ENCODE data around the gene KCTD15.
A peak's percentile ranks its signal among the peaks of the same experiment; 100 is the strongest.

The KCTD15 gene, protein sequence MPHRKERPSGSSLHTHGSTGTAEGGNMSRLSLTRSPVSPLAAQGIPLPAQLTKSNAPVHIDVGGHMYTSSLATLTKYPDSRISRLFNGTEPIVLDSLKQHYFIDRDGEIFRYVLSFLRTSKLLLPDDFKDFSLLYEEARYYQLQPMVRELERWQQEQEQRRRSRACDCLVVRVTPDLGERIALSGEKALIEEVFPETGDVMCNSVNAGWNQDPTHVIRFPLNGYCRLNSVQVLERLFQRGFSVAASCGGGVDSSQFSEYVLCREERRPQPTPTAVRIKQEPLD

DNA sequence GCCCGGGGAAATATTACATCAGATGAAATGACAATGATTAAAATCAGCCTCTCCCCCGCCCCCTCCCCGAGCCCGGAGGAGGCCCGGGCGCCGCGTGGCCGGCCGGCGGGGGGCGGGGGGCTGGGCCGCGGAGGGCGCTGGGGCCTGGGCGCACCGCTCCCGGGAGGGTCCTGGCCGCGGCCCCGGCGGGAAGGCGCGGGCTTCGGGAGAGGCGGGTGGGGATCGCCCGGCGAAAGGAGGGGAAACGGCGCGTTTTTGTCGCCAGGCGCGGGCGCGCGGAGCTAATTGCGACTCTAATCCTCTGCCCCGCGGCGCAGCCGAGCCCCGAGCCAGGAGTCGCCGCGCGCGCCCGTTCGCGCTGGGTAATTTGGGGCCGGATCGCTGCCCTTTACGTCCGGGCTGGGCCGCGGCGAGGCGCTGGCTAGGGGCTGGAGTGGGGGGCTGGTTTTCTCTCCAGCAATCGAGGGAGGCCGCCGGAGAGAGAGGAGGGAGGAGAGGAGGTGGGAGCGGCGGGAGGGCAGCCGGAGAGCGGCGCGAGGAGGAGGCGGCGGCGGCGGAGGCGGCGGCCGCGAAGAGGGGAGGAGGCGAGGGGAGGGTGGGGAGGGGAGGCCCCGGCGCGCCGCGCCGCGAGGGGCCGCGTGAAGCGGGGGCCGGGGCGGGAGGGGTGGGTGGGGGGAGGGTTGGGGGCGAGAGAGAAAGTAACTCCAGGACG, at the start of gene KCTD15:
Gene KCTD15 (plus strand): TSS at position 707 of the 712 bp plus-strand sequence. CDS start 3,585 bp downstream, outside the sequence.
- DNase-seq (ENCODE audit: low spot score): peak; percentile 26

DNA sequence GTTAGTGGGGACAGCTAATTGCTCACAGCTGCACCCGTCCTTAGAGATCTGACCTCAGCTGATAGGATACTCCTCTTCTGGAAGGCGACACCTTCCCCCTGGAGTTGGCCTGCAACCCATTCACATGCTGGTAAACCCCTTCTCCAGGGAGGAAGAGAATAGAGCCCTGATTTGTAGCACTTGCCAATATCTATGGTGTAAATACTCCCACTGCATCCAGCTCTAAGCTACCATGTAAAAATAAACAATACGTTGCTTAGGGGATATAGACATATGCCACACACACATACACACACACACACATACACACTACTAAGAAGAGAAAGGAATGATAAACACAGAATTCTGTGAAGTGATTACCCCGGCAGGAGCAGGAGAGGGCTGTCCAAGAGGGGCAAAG, 49.4 kb upstream of the KCTD15 start:
- DNase-seq (ENCODE audit: low spot score): no peak

DNA sequence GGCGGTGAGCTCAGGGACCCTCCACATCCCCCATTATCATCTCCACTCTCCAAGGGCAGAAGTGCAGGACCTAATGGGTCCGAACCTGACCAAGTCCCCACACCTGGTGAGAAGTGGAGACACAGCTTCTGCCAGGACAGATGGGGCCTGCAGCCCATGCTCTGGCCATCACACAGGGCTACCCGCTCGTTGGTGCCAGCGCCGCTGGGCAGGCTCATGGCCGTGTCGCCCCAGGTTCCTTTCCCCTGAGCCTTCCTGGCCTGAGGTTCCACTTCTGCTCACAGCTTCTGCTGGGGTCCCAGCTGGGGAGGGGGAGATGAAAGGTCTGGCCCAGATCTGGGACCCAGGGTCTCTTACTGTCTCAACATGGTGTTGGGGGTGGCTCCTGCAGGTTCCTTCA, 48.4 kb upstream of the KCTD15 start:
- DNase-seq (ENCODE audit: low spot score): no peak

DNA sequence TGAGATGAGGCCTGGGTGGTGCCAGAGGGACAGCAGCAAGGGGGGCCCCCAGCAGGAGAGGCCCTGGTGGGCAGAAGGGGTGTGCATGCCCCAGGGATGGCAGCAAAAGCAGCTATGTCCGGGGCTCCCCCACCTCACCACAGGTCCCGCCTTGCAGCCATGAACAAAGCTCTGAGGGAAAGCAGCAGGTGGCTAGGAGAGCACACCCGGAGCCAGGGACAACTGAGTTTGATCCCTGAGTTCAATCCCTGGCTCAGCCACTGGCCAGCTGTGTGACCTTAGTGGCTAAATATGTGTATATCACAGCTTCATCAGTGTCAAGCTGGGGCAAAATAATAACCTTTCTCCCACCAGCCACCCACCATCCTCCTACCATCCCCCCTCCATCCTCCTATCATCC, 47.7 kb upstream of the KCTD15 start:
- no peak for DNase-seq (ENCODE audit: low spot score)

DNA sequence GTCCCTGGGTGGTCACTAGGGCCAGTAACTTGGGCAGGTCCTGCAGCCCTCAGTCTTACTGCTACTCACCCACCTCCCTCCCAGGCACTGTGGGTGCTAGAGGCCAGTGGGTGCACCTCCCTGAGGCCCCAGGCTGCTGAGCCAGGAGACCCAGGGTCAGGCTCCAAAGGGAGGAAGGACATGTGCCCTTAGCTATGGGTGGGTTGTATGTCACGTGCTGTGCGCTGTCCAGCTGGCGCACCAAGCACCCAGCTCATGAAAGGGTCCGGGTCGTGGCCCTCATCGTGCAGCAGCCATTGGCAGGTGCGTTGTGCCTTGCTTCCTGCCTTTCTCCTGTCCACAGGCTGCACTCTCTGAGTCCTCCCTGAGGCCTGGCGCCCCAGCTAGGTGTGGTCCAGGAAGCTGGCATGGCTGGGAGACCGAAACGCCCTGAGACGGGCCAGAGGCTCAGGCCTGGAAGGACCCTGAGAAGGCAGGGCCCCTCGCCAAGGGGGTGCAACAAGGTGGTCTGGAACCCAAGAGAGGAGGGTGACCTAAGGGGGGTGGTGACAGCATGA, 47.0 kb upstream of the KCTD15 start:
- DNase-seq (ENCODE audit: low spot score): no peak

DNA sequence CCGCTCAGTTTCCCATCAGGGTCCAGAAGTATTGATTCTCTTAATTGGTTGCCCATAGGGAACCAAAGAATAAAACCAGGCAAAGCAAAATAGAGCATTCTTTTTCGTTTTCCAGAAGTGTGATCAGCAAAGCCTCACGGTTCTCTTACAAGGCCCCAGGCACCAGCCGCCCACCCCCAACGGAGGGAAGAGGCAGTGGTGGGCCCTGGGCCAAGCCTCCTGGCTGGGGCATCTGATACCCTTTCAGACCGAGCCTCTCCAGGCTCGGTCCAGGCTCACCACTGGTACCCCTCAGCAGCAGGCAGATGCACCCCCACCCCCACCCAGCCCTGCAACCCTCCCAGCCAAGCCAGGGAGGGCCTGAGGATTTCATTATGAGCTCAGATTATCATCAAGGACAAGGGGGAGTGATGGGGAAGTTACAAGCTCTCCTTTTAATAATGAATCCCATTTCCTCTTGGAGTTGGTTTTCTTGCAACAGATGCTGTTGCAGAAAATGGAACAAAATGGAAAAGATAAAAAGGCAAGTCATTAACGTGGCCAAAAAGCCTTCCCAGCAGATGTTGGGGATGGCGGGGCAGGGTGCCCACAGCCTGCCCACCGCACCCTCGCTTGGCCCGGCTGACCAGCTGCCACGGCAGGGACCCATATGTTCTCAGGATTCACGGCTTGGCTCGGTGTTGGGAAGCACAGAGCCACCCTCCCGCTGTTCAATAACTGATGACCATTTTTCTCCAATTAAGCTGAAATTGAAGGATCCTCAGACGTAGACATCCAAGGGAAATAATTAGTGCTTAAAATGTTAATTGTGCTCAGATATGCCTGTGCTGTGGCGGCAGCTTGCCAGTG, 45.9 kb upstream of the KCTD15 start:
- DNase-seq (ENCODE audit: low spot score): no peak

DNA sequence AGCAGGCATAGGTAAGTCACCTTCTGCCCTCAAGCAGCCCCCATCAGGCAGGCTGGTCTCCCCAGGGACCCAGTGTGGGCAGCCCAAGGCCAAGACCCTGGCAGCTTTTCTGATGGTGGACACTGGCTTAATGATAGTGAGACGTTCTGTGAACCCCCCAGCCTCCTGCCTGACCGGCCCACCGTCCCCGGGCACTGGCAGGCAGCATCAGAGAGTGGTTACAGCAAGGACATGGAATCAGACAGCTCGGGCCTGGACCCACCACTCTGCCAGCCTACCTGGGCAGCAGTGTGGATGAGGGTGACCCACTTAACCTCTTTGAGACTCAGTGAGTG, 45.3 kb upstream of the KCTD15 start:
- DNase-seq (ENCODE audit: low spot score): no peak

DNA sequence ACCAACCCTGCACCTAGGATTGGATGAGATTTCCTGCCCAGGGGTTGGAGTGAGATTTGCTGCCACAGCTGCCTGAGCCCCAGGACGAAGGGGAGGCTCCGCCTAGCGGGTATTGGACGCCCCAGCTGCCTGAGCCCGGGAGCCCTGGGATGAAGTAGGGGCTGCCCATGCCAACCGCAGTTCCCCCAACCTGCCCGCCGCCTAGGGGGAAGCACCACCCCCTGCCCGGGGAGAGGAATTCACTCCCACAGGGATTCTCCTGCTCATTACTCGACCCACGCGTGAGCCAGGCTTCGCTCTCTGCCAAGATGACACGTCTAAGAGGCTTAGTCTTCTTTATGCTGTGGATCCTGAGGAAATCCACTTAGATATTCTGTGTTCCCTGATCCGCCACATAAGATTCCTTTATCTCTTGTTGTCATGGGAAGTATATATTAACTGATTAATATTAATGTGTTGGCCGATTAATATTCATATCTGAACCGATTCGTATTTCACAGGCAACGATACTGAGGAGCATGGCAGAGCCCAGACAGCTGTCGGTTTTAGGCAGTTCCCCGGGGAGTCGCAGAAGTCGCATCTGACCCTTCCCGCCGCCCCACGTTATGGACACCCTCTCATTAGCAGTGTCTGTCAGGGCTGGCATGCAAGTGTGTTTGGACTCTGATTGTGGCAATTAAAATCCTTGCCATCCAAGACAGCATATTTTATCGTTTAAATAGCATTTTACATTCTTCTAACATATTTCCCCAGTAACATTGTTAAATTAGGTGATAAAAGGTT, 44.5 kb upstream of the KCTD15 start:
- no peak for DNase-seq (ENCODE audit: low spot score)

DNA sequence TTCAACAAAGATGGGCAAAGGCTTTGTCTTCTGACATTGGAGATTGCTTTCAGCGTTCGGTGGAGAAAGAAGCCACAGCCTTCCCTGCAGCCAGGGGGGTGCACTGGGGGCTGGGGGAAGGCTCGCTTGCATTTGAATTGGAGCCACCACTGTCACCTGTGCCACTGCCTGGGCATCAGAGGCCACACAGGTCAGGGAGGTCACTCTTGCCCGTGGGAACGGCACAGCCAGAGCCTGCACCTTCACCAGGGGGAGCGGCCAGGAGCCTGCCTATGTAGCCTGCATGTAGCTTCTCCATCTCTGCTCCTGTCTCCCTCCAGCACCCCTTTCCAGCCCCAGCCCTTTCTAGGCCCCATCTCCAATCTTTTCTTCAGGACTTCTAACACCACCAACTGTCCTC, 43.7 kb upstream of the KCTD15 start:
- no peak for DNase-seq (ENCODE audit: low spot score)

DNA sequence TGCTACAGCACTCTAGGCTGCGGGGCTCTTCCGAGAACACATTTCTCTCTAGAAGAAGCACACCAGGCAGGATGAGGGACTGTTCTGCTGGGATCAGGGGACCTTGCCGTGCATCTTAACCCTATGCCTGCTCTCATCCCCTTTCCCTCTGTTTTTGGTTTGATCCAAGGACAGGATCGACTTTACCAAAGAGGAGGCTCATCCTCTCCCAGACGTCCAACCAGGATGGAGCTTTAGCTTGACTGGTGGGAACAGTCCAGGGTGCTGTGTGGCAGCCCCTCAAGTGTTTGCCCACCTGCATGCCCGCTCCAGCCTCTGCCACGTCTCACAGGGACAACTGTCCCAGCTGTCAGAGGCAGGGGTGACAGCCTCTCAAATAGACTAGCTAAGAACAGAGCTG, 42.3 kb upstream of the KCTD15 start:
- DNase-seq (ENCODE audit: low spot score): no peak

DNA sequence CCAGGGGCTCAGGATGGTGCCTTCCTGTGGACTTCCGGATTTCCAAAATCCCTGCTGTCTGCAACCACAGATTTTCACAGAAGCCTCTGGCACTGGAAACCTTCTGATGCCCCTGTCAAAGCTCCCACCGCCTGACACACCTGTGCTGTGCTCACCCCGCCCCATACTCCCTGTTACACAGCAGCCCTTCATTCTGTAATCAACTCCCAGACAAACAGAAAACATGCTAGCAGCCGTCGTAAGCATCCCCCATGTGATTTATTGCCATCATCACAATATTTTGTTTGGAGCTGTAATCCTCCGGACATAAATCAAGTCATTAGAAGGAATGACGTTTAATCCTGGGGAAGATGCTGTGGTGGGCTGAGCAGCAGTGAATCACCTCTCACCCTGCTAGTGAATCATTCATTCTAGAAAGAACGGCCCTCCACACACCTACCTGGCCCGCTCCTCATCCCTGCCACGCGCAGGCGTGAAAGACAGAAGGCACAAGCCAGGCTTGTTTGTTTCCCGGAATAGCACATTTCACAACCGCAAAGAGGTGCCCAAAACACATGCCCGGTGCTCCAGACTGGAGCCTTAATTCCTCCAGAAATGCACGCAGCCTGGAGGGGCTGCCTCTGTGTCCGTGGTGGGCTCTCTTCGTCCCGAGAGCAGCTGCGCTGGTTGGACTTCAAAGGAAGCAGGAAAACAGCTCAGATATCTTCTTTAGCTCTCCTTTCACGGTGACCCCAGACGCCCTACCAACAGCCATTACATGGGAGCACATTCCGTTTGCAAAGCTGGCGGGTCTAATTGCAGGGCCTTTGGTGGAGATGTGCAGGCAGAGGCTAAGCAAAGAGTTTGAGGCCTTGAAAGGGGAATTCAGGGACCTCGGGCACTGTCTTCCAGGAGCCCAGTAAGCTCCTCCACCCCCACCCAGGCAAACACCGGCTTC, 41.3 kb upstream of the KCTD15 start:
- peak; percentile 47 for DNase-seq (ENCODE audit: low spot score)

DNA sequence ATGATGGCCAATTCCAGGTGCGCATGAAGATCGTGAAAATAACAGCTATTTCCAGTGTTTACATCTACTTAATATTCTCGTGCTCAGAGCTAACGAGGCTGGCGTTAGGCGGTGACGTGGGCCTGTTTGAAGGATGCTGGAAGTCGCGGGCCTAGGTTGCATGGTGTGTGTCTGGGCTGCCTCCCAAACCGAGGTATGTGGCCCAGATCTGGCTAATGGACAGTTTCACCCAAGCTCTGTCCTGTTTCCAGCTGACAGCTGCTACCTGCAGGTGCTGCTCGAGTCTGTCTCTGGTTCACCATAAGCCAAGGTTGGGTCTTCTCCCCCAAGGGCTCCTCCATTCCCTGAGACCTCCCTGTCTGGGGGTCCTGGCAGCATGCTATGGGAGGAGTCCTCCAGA, 40.5 kb upstream of the KCTD15 start:
- peak; percentile 66 for DNase-seq (ENCODE audit: low spot score)

DNA sequence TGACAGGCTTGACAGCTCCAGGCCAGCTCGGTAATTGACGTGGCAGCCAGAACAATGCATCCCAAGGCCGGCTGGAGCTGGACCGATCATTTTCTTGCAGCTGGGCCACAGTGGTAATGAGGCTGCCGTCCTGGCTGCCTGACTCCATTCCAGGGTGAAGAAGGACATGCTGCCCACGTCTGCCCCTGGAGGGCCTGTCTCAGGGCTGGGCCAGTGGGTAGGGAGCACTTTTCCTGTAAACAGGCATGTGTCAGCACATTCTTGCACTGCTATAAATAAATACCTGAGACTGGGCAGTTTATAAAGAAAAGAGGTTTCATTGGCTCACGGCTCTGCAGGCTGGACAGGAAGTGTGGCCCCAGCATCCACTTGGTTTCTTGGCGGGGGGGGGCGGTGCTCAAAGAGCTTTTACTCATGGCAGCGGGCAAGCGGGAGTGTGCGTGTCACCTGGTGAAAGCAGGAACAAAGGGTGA, 38.1 kb upstream of the KCTD15 start:
- DNase-seq (ENCODE audit: low spot score): peak; percentile 53

DNA sequence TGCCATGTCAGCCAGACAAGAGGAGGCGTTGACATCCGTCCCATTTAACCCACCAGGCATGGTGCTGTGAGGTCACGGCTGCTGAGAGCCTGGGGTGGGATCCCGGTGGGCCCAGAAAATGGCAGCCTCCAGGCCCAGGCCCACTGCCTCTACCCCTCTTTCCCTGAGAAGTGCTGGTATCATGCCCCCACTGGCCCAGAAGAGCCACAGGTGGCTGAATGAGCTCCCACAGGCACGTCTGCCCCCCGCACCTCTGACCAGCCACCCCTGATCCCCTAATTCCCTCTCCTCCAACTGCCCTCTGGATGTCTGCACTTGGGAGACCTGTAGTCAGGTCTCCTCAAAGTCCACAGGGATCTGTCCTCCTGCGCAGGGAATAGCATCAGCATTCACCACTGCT, 37.3 kb upstream of the KCTD15 start:
- DNase-seq (ENCODE audit: low spot score): no peak

DNA sequence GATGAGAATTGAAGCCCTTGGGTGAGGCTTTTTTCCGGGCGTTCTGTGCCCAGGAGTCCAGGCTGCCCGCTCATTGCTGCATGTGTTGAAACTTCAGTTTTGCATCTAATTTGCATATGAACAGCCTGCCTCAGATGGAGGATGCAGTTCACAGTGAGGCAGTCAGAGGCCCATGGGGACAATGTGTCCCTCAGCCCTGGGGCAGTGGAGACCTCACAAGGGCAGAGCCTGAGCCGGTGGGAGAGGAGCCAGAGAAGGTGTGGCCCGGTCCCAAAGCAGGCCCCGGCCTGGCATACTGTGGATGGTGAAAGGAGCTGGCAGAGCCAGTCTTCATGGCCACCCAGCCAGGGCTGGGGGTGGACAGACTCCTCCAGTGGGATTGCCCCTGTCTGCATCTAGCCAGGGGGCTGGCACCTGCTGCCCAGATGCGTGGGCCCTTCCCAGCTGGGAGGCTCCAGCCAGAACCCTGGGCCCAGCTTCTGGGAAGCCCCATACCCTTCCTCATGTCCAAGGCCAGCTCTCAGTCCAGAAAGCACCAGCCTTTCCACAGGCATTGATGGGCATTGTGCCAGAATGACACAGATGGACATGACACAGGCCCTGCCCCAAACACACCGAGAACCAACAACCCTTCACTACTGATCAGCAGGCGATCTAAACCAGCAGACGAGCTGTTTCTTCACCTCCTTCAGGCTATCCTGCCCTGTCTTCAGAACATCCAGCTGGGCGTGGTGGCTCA, 32.9 kb upstream of the KCTD15 start:
- DNase-seq (ENCODE audit: low spot score): peak; percentile 90

DNA sequence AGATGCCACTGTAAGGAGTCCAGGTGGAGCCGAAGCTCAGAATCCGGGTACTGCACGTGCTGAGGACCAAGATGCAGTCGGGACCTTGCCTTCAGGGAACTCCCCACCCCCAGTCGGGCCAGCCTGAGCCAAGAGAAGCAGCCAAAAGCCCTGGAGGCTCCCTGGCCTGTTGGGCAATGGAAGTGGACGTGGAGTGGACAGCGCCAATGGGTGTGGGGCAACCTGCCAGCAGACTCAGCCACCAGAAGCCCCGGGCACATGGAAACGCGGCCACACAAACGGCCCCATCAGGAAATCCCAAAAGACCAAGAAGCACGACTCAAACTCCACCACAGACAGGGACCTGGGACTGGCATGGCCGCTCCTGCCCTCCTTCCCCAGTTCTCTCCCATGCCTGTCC, 30.0 kb upstream of the KCTD15 start:
- DNase-seq (ENCODE audit: low spot score): no peak

DNA sequence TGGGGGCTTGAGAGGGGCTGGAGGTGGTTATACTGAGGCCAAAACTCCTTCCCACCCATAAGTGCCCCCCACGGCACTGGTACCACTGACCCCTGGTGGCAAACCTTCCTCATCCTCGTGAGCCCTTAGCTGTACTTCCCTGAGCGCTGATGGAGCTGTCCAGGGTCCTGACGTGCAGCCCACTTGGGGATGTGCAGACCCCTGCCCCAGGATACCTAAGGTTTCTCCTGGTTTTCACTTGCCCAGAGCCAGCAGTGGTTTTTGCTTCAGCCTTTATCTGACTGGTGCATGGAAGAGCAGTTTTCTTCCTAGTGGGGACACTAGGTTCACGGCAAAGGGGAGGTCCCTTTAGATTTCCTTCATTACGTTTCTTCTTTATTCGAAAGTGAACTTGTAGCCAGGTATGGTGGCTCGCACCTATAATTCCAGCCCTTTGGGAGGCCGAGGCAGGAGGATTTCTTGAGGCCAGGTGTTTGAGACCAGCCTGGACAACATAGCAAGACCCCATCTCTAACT, 28.7 kb upstream of the KCTD15 start:
- no peak for DNase-seq (ENCODE audit: low spot score)

DNA sequence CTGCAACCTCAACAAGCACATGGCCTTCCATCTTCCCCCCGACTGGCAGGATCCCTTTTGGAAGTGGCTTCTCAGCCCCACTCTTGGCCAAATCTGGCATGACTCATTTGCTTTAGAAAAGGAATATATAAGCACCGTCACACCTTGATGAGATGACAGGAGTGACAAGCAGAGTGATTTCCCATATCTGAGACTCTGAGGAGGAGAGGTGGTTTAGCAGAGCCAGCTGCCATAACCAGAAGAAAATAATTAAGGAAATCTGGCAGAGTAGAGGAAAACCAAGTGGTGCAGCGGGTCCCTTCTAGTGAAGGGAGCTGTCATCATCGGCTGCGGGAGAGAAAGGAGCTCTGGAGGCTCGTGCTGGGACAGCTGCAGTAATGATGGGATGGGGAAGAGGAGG, 27.5 kb upstream of the KCTD15 start:
- no peak for DNase-seq (ENCODE audit: low spot score)

DNA sequence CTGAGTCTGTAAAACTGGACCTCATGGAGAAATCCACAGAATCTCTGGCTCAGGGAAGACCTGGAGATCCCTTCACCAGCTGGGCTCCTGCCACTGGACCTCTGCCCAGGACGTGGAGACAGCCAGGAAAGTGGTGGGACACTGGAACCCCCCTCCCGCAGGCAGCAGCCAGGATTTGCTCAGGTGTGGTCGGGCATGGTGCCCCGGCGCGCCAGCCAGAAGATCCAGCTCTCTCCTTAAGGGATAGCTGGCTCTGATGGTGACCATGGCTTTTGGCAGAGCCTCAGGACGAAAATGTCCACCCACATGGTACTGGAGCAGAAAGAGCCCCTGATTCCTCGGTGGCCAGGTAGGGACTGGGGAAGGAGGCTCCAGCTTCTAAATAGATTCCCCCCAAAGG, 26.6 kb upstream of the KCTD15 start:
- peak; percentile 18 for DNase-seq (ENCODE audit: low spot score)

All from cerebellar cortex (tissue), 1 donor.